GM23338 (cell line): ENCODE data around the gene NPDC1. TPM values are rescaled to one million over a fixed set of nuclear protein-coding genes. Genes with fewer than 3 reads are reported as not detected.
A peak's percentile ranks its signal among the peaks of the same experiment; 100 is the strongest.

Source experiments
- ATAC-seq: fragments of 200-7000 bp; cut with Tn5 transposase; 3 replicates; pipeline ENCODE4 v1.9.1; 2020
- DNase-seq: peaks from one replicate; pipeline ENCODE4 v3.0.0-alpha.2; 2015; ENCODE audit warnings: low spot score
- H2AFZ ChIP-seq: fragments of 200-600 bp; sonication (generic); 2 replicates; pipeline ENCODE4 v1.8.0; 2016; ENCODE audit warnings: antibody characterized with exemption, mild to moderate bottlenecking, moderate library complexity
- H3F3A ChIP-seq: fragments of 200-600 bp; sonication (generic); replicated peaks from 2 replicates; pipeline ENCODE4 v1.8.0; 2017; ENCODE audit warnings: antibody characterized with exemption, mixed run types, low read depth
- H3K27ac ChIP-seq: fragments of 200-600 bp; sonication (generic); 2 replicates; pipeline ENCODE4 v1.6.1; 2016; ENCODE audit warnings: low read depth
- H3K27me3 ChIP-seq: fragments of 200-600 bp; sonication (generic); 2 replicates; pipeline ENCODE4 v1.8.0; 2016; ENCODE audit warnings: mild to moderate bottlenecking, mixed run types, moderate library complexity; ENCODE audit not compliant: insufficient read depth
- H3K36me3 ChIP-seq: fragments of 200-600 bp; sonication (generic); 2 replicates; pipeline ENCODE4 v1.8.0; 2016; ENCODE audit warnings: mild to moderate bottlenecking; ENCODE audit not compliant: insufficient read depth
- H3K4me1 ChIP-seq: fragments of 200-600 bp; sonication (generic); 2 replicates; pipeline ENCODE4 v1.8.0; 2016; ENCODE audit warnings: mild to moderate bottlenecking, moderate library complexity; ENCODE audit not compliant: insufficient read depth
- H3K4me2 ChIP-seq: fragments of 200-600 bp; sonication (generic); 2 replicates; pipeline ENCODE4 v1.7.1; 2017; ENCODE audit warnings: mixed run types
- H3K4me3 ChIP-seq: fragments of 200-600 bp; sonication (generic); 2 replicates; pipeline ENCODE4 v1.6.1; 2016; ENCODE audit warnings: mixed run types
- H3K79me2 ChIP-seq: fragments of 200-600 bp; sonication (generic); replicated peaks from 2 replicates; pipeline ENCODE4 v1.8.0; 2017; ENCODE audit warnings: mild to moderate bottlenecking; ENCODE audit not compliant: insufficient read depth
- H3K9me2 ChIP-seq: fragments of 200-600 bp; sonication (generic); 2 replicates; pipeline ENCODE4 v1.8.0; 2017; ENCODE audit not compliant: insufficient read depth
- H4K20me1 ChIP-seq: fragments of 200-600 bp; sonication (generic); replicated peaks from 2 replicates; pipeline ENCODE4 v1.8.0; 2017; ENCODE audit warnings: mild to moderate bottlenecking; ENCODE audit not compliant: insufficient read depth
- H3K27ac Mint-ChIP-seq: 2 replicates; pipeline ENCODE4 v1.8.0; 2020; ENCODE audit warnings: inconsistent platforms, mild to moderate bottlenecking, moderate library complexity, mixed read lengths
- H3K27me3 Mint-ChIP-seq: 3 replicates; pipeline ENCODE4 v1.8.0; 2022; ENCODE audit warnings: low read depth, mild to moderate bottlenecking, moderate library complexity, mixed read lengths, inconsistent platforms; ENCODE audit not compliant: insufficient read depth, poor library complexity
- H3K36me3 Mint-ChIP-seq: 3 replicates; pipeline ENCODE4 v1.8.0; 2021; ENCODE audit warnings: low read depth, mild to moderate bottlenecking, inconsistent platforms, moderate library complexity, mixed read lengths
- H3K4me1 Mint-ChIP-seq: 3 replicates; pipeline ENCODE4 v1.8.0; 2020; ENCODE audit warnings: mild to moderate bottlenecking, inconsistent platforms, mixed read lengths
- H3K4me3 Mint-ChIP-seq: 3 replicates; pipeline ENCODE4 v1.8.0; 2021; ENCODE audit warnings: moderate library complexity, mild to moderate bottlenecking, inconsistent platforms, mixed read lengths
- H3K9me3 Mint-ChIP-seq: 3 replicates; pipeline ENCODE4 v1.8.0; 2020; ENCODE audit warnings: moderate library complexity, mild to moderate bottlenecking, inconsistent platforms, mixed read lengths
- CREB1 ChIP-seq: fragments of 250-450 bp; sonication (Bioruptor Pico); IDR thresholded peaks from 2 replicates; pipeline ENCODE4 v1.5.0; 2020; ENCODE audit warnings: low read depth, mild to moderate bottlenecking, moderate library complexity
- CTCF ChIP-seq, 2 experiments: fragments of 200-600 bp in 1 of 2; sonication (generic) in 1 of 2; conservative IDR thresholded peaks; 2 replicates each; pipeline versions ENCODE4 v1.5.1 to v1.6.1; 2016 to 2017; ENCODE audit warnings: antibody characterized with exemption in 2 of 2, low read depth in 2 of 2, mild to moderate bottlenecking in 2 of 2, moderate library complexity in 1 of 2
- ETS1 ChIP-seq: IDR thresholded peaks from 2 replicates; pipeline ENCODE4 v1.6.1; 2016; ENCODE audit warnings: antibody characterized with exemption
- EZH2 ChIP-seq: fragments of 200-600 bp; sonication (generic); IDR thresholded peaks from one replicate; pipeline ENCODE4 v1.8.0; 2017; ENCODE audit warnings: antibody characterized with exemption, mild to moderate bottlenecking, low read depth; ENCODE audit not compliant: unreplicated experiment
- EZH2phosphoT487 ChIP-seq: fragments of 200-600 bp; sonication (generic); IDR thresholded peaks from one replicate; pipeline ENCODE4 v1.8.1; 2018; ENCODE audit warnings: antibody characterized with exemption; ENCODE audit not compliant: unreplicated experiment
- JUNB ChIP-seq: IDR thresholded peaks from one replicate; pipeline ENCODE4 v1.6.1; 2016; ENCODE audit warnings: antibody characterized with exemption; ENCODE audit not compliant: unreplicated experiment
- NANOG ChIP-seq: IDR thresholded peaks from 2 replicates; pipeline ENCODE4 v1.6.1; 2016; ENCODE audit warnings: antibody characterized with exemption, borderline replicate concordance
- POLR2AphosphoS5 ChIP-seq: IDR thresholded peaks from 2 replicates; pipeline ENCODE4 v1.6.1; 2016; ENCODE audit warnings: antibody characterized with exemption, low read depth
- REST ChIP-seq: IDR thresholded peaks from one replicate; pipeline ENCODE4 v1.6.1; 2018; ENCODE audit warnings: antibody characterized with exemption; ENCODE audit not compliant: unreplicated experiment
- STAT1 ChIP-seq: IDR thresholded peaks from one replicate; pipeline ENCODE4 v1.6.1; 2016; ENCODE audit warnings: antibody characterized with exemption; ENCODE audit not compliant: unreplicated experiment
- ZNF114 ChIP-seq: fragments of 250-450 bp; sonication (Bioruptor Pico); IDR thresholded peaks from 2 replicates; pipeline ENCODE4 v1.5.0; 2020; ENCODE audit warnings: mild to moderate bottlenecking, moderate library complexity
- ZNF331 ChIP-seq: fragments of 250-450 bp; sonication (Bioruptor Pico); IDR thresholded peaks from 2 replicates; pipeline ENCODE4 v1.5.0; 2020; ENCODE audit warnings: low read depth, mild to moderate bottlenecking, moderate library complexity
- polyA plus RNA-seq: library from polyadenylated mRNA; unstranded; fragments of >200 nt; fragmentation: Nextera tagmentation; extraction: Ambion mirVana; gene quantifications from 2 replicates; pipeline ENCODE4 v1.2.1, GENCODE V29; 2016
- total RNA-seq: library from RNA; depleted of rRNA; stranded (reverse); fragments of >200 nt; shearing (Covaris generic); gene quantifications from 2 replicates; pipeline ENCODE4 v1.2.3, GENCODE V29; 2014

NPDC1 gene
- total and polyA plus RNA-seq, 2 experiments from 2014 or later, result 34.3 to 35.5 TPM

- no peak for TF ChIP-seq ETS1
- no peak for TF ChIP-seq ZNF331 (CRISPR knock-in tag)
- TF ChIP-seq JUNB, result no peak
- TF ChIP-seq EZH2, result no peak
- no peak for TF ChIP-seq CREB1 (CRISPR knock-in tag)
- no peak for TF ChIP-seq EZH2phosphoT487
Observed at GRCh38 chr9:137087409-137087925, 41.5 kb upstream of the NPDC1 start (continued).

GRCh38 chr9:137086531-137087408 lies 40.8 kb upstream of the NPDC1 start, which contains the start of gene MAN1B1:
Gene MAN1B1, plus strand, starts transcription at chr9:137086985. Its CDS starts 15 bp downstream, at chr9:137087000.
- peak; percentile 98 for DNase-seq
- peaks cover 20% of the 10 kb centered on the region for H3F3A ChIP-seq
- TF ChIP-seq CREB1 (CRISPR knock-in tag), result peak; percentile 82
- peak; percentile 83 for TF ChIP-seq POLR2AphosphoS5
- no peak for TF ChIP-seq ZNF331 (CRISPR knock-in tag)
- no peak within 1 kb of the TSS for H3K27ac ChIP-seq
- H3K9me2 ChIP-seq, result no peaks in the 10 kb centered on the region
- H3K4me3 ChIP-seq, result peak within 1 kb of the TSS; percentile 93
- H3K27me3 ChIP-seq, result peaks cover 5% of the 10 kb centered on the region; the same call in 1 of the 2 replicates
- H3K36me3 ChIP-seq, result no peaks in the 10 kb centered on the region
- peaks cover 15% of the 10 kb centered on the region for H3K4me1 Mint-ChIP-seq
- H2AFZ ChIP-seq, result peak within 1 kb of the TSS; percentile 97
- H3K4me1 ChIP-seq, result peaks cover 9% of the 10 kb centered on the region
- no peaks in the 10 kb centered on the region; the same call in 1 of the 2 replicates for H4K20me1 ChIP-seq
- H3K4me2 ChIP-seq, result peak within 1 kb of the TSS; percentile 98
- peaks cover 9% of the 10 kb centered on the region; the same call in 1 of the 3 replicates for H3K36me3 Mint-ChIP-seq
- H3K27me3 Mint-ChIP-seq, result peaks cover 23% of the 10 kb centered on the region
- ATAC-seq, result peak; percentile 89
- no peaks in the 10 kb centered on the region; the same call in 1 of the 2 replicates for H3K79me2 ChIP-seq
- H3K27ac Mint-ChIP-seq, result no peak within 1 kb of the TSS; the same call in none of the 2 replicates
- peaks cover 4% of the 10 kb centered on the region; the same call in 1 of the 3 replicates for H3K9me3 Mint-ChIP-seq
- H3K4me3 Mint-ChIP-seq, result peak within 1 kb of the TSS; percentile 92

- H3K9me3 Mint-ChIP-seq, result peaks cover 4% of the 10 kb centered on the region; the same call in 1 of the 3 replicates
- Histone ChIP-seq H4K20me1 (no peaks in the 10 kb centered on the region), H3K4me1 (peaks cover 9% of the 10 kb centered on the region), H2AFZ (peak overlapping the region; percentile 59), H3K27ac (no peak overlapping the region), H3K27me3 (peaks cover 5% of the 10 kb centered on the region; the same call in 1 of the 2 replicates), H3K36me3 (no peaks in the 10 kb centered on the region), H3K4me2 (peak overlapping the region; percentile 92), H3F3A (peaks cover 20% of the 10 kb centered on the region), H3K4me3 (peak overlapping the region; percentile 93), H3K79me2 (no peaks in the 10 kb centered on the region; the same call in 1 of the 2 replicates), H3K9me2 (no peaks in the 10 kb centered on the region)
- peaks cover 8% of the 10 kb centered on the region; the same call in 1 of the 3 replicates for H3K36me3 Mint-ChIP-seq
- ATAC-seq, result peak; percentile 46
- peak; percentile 46 for DNase-seq
- H3K27me3 Mint-ChIP-seq, result peaks cover 26% of the 10 kb centered on the region
- H3K4me3 Mint-ChIP-seq, result peak overlapping the region; percentile 90
- H3K4me1 Mint-ChIP-seq, result peaks cover 15% of the 10 kb centered on the region
- no peak overlapping the region; the same call in 1 of the 2 replicates for H3K27ac Mint-ChIP-seq
- TF ChIP-seq STAT1 (no peak), CTCF (conservative IDR thresholded peaks at IDR 0.05; ENCODE audit: low read depth in 2 of 2) (no peak), NANOG (no peak), ZNF114 (no peak), ZNF331 (CRISPR knock-in tag) (no peak), JUNB (no peak), REST (no peak), POLR2AphosphoS5 (no peak), EZH2 (no peak), CREB1 (CRISPR knock-in tag) (no peak), EZH2phosphoT487 (no peak)
Observed at GRCh38 chr9:137085920-137086530, 40.0 kb upstream of the NPDC1 start.
